NCI-H2081 (cell line): ENCODE results near the gene CLEC3B.
A peak's percentile ranks its signal among the peaks of the same experiment; 100 is the strongest.
"Not testable (repeated sequence)": the region's sequence is repeated elsewhere in the genome, so short reads cannot be mapped to it uniquely, and the experiment has no call there.

Experiments
- DNase-seq, 2 experiments: peaks; one replicate each; lab custom pipeline; 2025; lab: John Stamatoyannopoulos, UW

Gene CLEC3B

GRCh38 chr3:45026038-45026437 lies at the start of gene CLEC3B:
Gene CLEC3B, plus strand, starts transcription at chr3:45026303. Its CDS starts 60 bp downstream, at chr3:45026363.
- no peak for DNase-seq

DNA sequence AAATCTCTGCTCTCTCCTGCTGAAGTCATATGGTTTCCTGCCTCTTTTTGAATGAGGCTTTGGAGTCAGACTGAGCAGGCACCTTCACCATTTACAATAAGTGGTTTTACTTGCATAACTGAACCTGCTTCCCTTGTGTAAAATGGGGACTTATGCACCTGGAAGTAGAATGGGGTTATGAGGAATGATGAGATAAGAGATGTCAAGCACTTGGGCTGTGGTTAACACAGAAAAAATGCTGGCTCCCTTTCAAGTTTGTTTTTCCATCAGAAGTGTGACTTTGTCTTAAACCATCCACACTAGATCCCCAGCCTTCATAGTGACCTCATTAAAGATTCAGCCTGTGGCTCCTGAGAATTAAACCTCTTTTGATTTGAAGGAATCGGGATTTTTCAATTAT lies 44.9 kb upstream of the CLEC3B start:
- DNase-seq, result no peak

DNA sequence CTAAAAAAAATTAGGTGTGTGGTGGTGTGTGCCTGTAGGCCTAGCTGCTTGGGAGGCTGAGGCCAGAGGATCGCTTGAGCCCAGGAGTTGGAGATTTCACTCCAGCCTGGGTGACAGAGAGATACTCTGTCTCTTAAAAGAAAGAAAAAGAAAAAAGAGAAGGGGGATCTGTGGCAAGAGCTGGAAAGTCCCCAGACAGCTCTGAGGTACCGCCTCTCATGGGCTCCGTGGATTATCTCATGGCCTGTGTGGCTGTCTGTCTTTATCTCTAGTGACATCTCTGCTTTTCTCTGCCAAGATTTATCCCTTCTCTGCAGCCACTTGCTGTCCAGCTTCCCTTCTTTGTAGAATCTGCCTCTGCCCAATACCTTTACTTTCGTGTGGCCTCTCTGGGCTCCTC lies 44.4 kb upstream of the CLEC3B start:
- no peak for DNase-seq

GRCh38 chr3:44982817-44983216 lies 43.3 kb upstream of the CLEC3B start:
- DNase-seq, result no peak

DNA sequence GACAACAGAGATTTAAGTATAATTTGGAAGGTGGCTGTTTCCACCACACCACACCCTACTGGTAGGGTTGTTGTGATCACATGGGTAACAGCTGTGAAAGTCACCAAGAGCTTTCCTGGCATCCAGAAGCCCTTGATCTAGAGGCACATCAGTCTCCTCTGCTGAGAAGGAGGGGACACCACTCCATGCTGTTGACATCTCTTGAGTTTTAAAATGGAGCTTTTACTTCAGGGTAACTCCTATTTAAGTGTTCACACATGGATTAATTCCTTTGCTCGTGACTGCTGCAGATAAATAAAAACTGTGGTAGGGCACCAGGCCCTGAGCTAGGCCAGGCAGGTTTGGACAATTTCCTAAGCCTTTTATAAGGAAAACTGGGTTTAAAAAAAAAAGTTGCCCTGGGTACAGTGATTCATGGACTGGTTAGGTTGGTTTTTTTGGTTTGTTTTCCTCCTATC lies 42.6 kb upstream of the CLEC3B start:
- no peak for DNase-seq

- no peak for DNase-seq
Observed at GRCh38 chr3:44984335-44984734, 41.8 kb upstream of the CLEC3B start.

- not testable (repeated sequence) for DNase-seq
Observed at GRCh38 chr3:44986330-44986729, 39.8 kb upstream of the CLEC3B start.

- no peak for DNase-seq
Observed at GRCh38 chr3:44987332-44987731, 38.8 kb upstream of the CLEC3B start.

GRCh38 chr3:44988073-44988472 lies 38.0 kb upstream of the CLEC3B start:
- no peak for DNase-seq

GRCh38 chr3:44989141-44989540 lies 37.0 kb upstream of the CLEC3B start:
- DNase-seq, result no peak

GRCh38 chr3:44989636-44990373 lies 36.3 kb upstream of the CLEC3B start:
- DNase-seq, result no peak

GRCh38 chr3:44991326-44991725 lies 34.8 kb upstream of the CLEC3B start:
- DNase-seq, result no peak

DNA sequence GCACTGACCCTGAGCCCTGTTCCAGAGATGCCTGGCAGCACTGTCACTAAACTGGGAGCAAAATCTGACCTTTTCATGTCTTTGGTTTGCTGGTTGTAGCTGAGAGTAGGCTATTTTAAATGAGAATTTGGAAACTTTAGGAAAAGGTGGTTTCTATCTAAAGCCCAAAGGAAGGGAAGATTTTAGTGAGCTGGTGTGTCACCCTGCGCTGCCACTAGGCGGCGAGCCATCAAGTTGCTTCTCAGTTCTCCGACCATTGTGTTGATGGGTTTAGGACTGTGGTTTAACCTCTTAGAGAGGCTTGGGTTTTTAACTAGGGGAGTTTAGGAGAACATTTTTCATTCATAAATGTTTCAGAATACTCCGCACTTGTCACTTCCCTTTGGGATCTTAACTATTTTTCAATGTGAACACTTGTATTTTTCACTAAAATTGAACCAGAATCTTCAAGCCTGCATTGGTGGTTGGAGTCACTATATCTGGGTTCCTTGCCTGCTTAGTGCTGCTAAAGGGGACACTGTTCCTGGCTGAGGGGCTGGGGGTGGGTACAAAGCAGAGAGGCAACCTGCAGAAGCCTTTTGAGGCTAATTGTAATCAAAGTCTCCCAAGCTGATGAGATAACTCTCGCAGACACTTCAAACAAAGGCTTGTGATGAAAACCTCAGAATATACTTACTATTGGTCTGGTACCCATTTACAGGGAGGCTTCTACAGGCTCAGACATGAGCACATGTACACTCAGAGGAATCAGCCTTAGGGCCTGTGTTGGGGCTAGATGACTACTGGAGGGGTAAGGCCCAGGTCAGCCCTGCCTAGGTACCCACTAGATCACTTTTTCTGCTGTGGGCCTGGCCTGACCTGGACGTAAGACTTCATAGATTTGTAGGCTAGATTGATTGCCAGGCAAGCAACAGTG lies 33.3 kb upstream of the CLEC3B start:
- no peak for DNase-seq

- no peak for DNase-seq
Observed at GRCh38 chr3:44993471-44994205, 32.5 kb upstream of the CLEC3B start.

DNA sequence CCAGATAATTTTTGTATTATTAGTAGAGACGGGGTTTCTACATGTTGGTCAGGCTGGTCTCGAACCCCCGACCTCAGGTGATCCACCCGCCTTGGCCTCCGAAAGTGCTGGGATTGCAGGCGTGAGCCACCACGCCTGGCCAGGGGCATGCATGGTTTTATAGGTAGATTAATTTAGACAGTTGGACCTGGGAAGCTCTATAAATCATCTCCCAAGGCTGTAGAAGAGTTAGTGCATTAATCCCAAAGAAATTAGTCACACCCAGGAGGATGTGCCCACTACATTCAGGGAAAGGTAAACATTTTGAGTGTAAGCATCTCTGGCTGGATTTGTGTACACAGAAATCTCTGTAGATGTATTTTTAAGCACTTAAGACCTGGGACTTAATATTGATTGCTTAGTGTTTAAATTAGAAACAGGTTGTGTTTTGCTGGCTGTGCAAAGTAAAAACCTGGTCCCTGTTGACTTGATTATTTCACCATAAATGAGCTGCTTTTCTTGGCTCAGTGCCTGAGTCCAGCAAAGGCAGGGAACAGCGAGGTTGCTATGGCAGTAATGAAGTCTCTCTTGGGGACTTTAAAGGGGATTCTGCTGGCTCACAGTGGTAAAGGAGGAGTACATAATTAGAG lies 30.8 kb upstream of the CLEC3B start:
- DNase-seq, result peak; percentile 31 to 64

- no peak for DNase-seq
Observed at GRCh38 chr3:44996556-44996969, 29.5 kb upstream of the CLEC3B start.

DNA sequence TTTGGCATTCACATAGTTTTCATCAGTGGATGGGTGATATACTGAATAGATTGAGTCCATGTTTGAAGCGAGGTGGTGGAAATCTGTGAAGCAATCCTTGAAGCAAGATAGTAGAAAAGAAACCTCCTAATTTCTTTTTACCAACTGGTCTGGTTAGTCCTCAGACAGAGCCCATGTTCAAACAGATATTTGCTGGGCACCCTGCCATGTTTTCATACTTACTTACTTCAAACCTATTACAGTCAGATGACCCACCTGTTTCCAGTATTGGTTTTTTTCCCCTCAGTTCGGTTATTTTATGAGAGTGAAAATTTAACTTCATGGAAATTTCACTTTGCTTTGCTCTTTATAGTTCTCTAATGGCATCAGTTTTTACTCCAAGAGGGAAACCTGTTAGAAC lies 26.3 kb upstream of the CLEC3B start:
- no peak for DNase-seq

GRCh38 chr3:45000823-45001222 lies 25.3 kb upstream of the CLEC3B start:
- no peak for DNase-seq

GRCh38 chr3:45001738-45002137 lies 24.4 kb upstream of the CLEC3B start:
- DNase-seq, result no peak

- no peak for DNase-seq
Observed at GRCh38 chr3:45002139-45002660, 23.9 kb upstream of the CLEC3B start.

GRCh38 chr3:45002720-45003119 lies 23.4 kb upstream of the CLEC3B start:
- DNase-seq, result no peak

- no peak for DNase-seq
Observed at GRCh38 chr3:45003406-45003805, 22.7 kb upstream of the CLEC3B start.
